WTC11 (cell line): Measurements from ENCODE around the gene WDR48. TPM values are rescaled to one million over a fixed set of nuclear protein-coding genes. Genes with fewer than 3 reads are reported as not detected.

Source experiments
- ATAC-seq: fragments of 200-7000 bp; cut with Tn5 transposase; 2 replicates; pipeline ENCODE4 v1.10.0; 2021; ENCODE audit warnings: mild to moderate bottlenecking, moderate library complexity
- CTCF ChIA-PET: fragments of 300-600 bp; sonication (Branson Sonifier 250); formaldehyde crosslinking; loops from one replicate; lab custom pipeline; 2021; ENCODE audit warnings: antibody characterized with exemption; lab: Charles Lee
- POLR2A ChIA-PET: fragments of 350-600 bp; sonication (Branson Sonifier 250); formaldehyde crosslinking; loops from one replicate; lab custom pipeline; 2021; ENCODE audit warnings: antibody characterized with exemption; lab: Charles Lee
- DNase-seq: peaks from one replicate; pipeline ENCODE4 v3.0.0; 2021; ENCODE audit warnings: low spot score
- H3K27ac Mint-ChIP-seq: 2 replicates; pipeline ENCODE4 v1.8.0; 2021; ENCODE audit warnings: mixed read lengths
- H3K27me3 Mint-ChIP-seq: 2 replicates; pipeline ENCODE4 v1.8.0; 2021; ENCODE audit warnings: low read depth, mild to moderate bottlenecking, moderate library complexity, mixed read lengths
- H3K36me3 Mint-ChIP-seq: 2 replicates; pipeline ENCODE4 v1.8.0; 2021; ENCODE audit warnings: mixed read lengths
- H3K4me1 Mint-ChIP-seq: 2 replicates; pipeline ENCODE4 v1.8.0; 2022; ENCODE audit warnings: mixed read lengths
- H3K4me3 Mint-ChIP-seq: 2 replicates; pipeline ENCODE4 v1.8.0; 2021; ENCODE audit warnings: mild to moderate bottlenecking, moderate library complexity, mixed read lengths
- H3K9me3 Mint-ChIP-seq: 2 replicates; pipeline ENCODE4 v1.8.0; 2021; ENCODE audit warnings: mixed read lengths
- ELF4 ChIP-seq: sonication (generic); formaldehyde crosslinking; IDR thresholded peaks from 2 replicates; pipeline ENCODE4 v1.8.1; 2022; ENCODE audit warnings: low read depth, mild to moderate bottlenecking, moderate library complexity, missing genetic modification reagents
- EMX1 ChIP-seq: fragments of 250-450 bp; sonication (Bioruptor Pico); IDR thresholded peaks from 2 replicates; pipeline ENCODE4 v1.8.0; 2021; ENCODE audit warnings: mild to moderate bottlenecking
- HMGA2 ChIP-seq: fragments of 250-450 bp; sonication (Bioruptor Pico); IDR thresholded peaks from 2 replicates; pipeline ENCODE4 v1.4.0; 2021; ENCODE audit warnings: mild to moderate bottlenecking, moderate library complexity
- JUN ChIP-seq: sonication (generic); formaldehyde crosslinking; IDR thresholded peaks from 2 replicates; pipeline ENCODE4 v1.8.0; 2023; ENCODE audit warnings: mild to moderate bottlenecking, missing genetic modification reagents
- KAT7 ChIP-seq: sonication (generic); formaldehyde crosslinking; IDR thresholded peaks from 2 replicates; pipeline ENCODE4 v1.8.1; 2023; ENCODE audit warnings: missing genetic modification reagents, mild to moderate bottlenecking, borderline replicate concordance
- NR3C1 ChIP-seq: sonication (generic); formaldehyde crosslinking; conservative IDR thresholded peaks from 2 replicates; pipeline ENCODE4 v1.8.1; 2023; ENCODE audit warnings: low read depth, mild to moderate bottlenecking, missing genetic modification reagents
- RELA ChIP-seq: sonication (generic); formaldehyde crosslinking; IDR thresholded peaks from 2 replicates; pipeline ENCODE4 v1.8.1; 2022; ENCODE audit warnings: missing genetic modification reagents, mild to moderate bottlenecking, borderline replicate concordance
- SOX15 ChIP-seq: fragments of 250-450 bp; sonication (Bioruptor Pico); IDR thresholded peaks from 2 replicates; pipeline ENCODE4 v1.9.0; 2021; ENCODE audit warnings: mild to moderate bottlenecking
- TEAD4 ChIP-seq: sonication (generic); formaldehyde crosslinking; IDR thresholded peaks from 2 replicates; pipeline ENCODE4 v1.8.0; 2022; ENCODE audit warnings: mild to moderate bottlenecking, missing genetic modification reagents
- ZNF219 ChIP-seq: sonication (generic); formaldehyde crosslinking; IDR thresholded peaks from 2 replicates; pipeline ENCODE4 v1.8.0; 2023; ENCODE audit warnings: missing genetic modification reagents, mild to moderate bottlenecking, borderline replicate concordance
- ZNF423 ChIP-seq: fragments of 250-450 bp; sonication (Bioruptor Pico); IDR thresholded peaks from 2 replicates; pipeline ENCODE4 v2.1.2; 2022; ENCODE audit warnings: mild to moderate bottlenecking, moderate library complexity
- total RNA-seq: library from RNA; stranded (reverse); gene quantifications from 3 replicates; pipeline ENCODE4 v1.2.3, GENCODE V29; 2021
- TF ChIP-seq, protein P1 (sequence below): sonication (generic); formaldehyde crosslinking; IDR thresholded peaks from 2 replicates; pipeline ENCODE4 v1.8.0; 2023; ENCODE audit warnings: mild to moderate bottlenecking, missing genetic modification reagents
- TF ChIP-seq, protein P2 (sequence below): fragments of 250-450 bp; sonication (Bioruptor Pico); conservative IDR thresholded peaks from 2 replicates; pipeline ENCODE4 v1.9.0; 2021; ENCODE audit warnings: mild to moderate bottlenecking
- TF ChIP-seq, protein P3 (sequence below): fragments of 250-450 bp; sonication (Bioruptor Pico); IDR thresholded peaks from 2 replicates; pipeline ENCODE4 v1.9.0; 2021; ENCODE audit warnings: moderate library complexity, mild to moderate bottlenecking, inconsistent platforms, borderline replicate concordance

Gene WDR48
- total RNA-seq, 1 experiment from 2014 or later = 40.9 TPM

DNA sequence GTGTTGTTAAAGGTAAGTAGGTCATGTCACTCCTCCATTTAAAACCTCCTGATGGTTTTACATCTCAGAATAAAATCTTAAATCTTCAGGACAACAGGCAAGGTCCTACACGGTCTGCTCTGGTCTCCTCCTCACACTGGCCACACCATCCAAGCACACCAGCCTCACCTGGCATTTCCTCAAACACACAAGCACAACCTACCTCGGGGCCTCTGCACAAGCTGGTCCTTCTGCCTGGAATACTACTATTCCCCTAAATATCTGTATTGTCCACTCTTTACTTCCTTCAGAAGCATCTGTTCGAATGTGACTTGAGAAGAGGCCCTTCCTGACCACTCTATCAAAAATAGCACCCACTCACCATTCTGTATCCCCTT, 53.9 kb downstream of the WDR48 start:
- Mint-ChIP-seq H3K4me3 (peak overlapping the region; percentile 89), H3K9me3 (no peaks in the 10 kb centered on the region), H3K4me1 (peaks cover 23% of the 10 kb centered on the region), H3K27ac (no peak overlapping the region), H3K36me3 (peaks cover 3% of the 10 kb centered on the region; the same call in 1 of the 2 replicates), H3K27me3 (peaks cover 16% of the 10 kb centered on the region)
- CTCF ChIA-PET = interaction anchor here (1.0 to 3.0 kb wide), 5 partner anchors 20 to 186 kb away, joined by 4 to 37 read pairs (median 6); no protein-coding TSS in a partner anchor
- POLR2A ChIA-PET = interaction anchor here (1.2 kb wide), 1 partner anchor 72 kb away, joined by 3 read pairs; no protein-coding TSS in a partner anchor
- TF ChIP-seq, protein P1, sequence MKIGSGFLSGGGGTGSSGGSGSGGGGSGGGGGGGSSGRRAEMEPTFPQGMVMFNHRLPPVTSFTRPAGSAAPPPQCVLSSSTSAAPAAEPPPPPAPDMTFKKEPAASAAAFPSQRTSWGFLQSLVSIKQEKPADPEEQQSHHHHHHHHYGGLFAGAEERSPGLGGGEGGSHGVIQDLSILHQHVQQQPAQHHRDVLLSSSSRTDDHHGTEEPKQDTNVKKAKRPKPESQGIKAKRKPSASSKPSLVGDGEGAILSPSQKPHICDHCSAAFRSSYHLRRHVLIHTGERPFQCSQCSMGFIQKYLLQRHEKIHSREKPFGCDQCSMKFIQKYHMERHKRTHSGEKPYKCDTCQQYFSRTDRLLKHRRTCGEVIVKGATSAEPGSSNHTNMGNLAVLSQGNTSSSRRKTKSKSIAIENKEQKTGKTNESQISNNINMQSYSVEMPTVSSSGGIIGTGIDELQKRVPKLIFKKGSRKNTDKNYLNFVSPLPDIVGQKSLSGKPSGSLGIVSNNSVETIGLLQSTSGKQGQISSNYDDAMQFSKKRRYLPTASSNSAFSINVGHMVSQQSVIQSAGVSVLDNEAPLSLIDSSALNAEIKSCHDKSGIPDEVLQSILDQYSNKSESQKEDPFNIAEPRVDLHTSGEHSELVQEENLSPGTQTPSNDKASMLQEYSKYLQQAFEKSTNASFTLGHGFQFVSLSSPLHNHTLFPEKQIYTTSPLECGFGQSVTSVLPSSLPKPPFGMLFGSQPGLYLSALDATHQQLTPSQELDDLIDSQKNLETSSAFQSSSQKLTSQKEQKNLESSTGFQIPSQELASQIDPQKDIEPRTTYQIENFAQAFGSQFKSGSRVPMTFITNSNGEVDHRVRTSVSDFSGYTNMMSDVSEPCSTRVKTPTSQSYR (CRISPR knock-in tag) = no peak
- TF ChIP-seq, protein P2, sequence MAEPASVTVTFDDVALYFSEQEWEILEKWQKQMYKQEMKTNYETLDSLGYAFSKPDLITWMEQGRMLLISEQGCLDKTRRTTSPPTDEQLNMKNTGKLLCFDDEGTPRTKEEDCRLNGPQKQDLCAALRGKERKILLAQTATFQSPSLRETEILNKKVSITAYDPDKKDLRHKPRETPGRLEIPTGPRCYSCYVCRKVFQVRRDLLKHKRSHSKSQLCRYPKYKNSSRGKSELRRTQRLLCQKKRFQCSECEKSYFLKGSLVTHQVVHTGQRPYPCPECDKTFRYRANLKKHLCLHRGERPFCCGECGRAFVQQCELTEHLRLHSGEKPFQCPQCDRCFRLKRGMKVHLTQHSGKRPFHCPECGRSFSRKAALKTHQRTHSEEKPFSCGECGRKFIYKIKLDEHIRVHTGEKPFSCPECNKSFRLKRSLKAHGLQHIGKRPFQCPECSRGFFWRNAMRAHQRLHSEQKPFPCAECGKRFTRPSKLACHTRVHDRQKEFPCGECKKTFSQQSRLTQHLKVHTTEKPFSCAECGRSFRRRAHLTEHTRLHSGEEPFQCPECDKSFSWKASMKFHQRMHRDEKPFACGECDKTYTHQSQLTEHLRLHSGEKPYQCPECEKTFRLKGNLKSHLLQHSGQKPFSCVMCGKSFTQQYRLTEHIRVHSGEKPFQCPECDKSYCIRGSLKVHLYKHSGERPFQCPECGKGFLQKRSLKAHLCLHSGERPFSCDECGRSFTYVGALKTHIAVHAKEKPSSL (CRISPR knock-in tag) = no peak
- TF ChIP-seq KAT7 (CRISPR knock-in tag) (no peak), TEAD4 (CRISPR knock-in tag) (no peak)
- TF ChIP-seq, all 79 proteins: peak for 0
- ATAC-seq (no peak), DNase-seq (no peak)

DNA sequence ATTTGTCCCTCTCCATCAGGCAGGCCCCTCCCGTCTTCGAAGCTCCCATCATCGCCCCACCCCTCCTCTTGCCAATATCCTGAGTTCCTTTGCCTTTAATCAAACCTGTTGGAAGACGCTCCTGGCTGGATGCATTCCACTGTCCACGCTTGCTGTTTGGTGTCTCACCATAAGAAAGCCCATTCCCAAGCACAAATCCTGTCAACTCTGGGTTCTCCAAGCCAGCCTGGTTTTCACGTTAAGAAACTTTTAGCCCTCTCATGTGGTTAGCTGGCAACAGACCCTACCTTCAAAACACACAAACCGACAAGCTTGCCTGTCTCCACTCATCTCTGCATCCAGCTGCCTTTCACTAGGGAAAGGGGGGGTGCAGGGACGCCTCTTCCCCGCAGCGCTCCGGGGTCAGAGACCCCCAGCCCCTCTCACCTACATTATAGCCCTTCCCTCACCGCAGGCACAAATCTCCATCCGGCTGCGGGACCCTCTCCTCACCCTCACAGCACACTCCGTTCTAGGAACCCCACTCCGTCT, 54.5 kb downstream of the WDR48 start:
- no peak overlapping the region for H3K27ac Mint-ChIP-seq
- H3K4me3 Mint-ChIP-seq = peak overlapping the region; percentile 89
- H3K36me3 Mint-ChIP-seq = no peaks in the 10 kb centered on the region
- no peak for TF ChIP-seq ELF4 (CRISPR knock-in tag)
- TF ChIP-seq, protein P3, sequence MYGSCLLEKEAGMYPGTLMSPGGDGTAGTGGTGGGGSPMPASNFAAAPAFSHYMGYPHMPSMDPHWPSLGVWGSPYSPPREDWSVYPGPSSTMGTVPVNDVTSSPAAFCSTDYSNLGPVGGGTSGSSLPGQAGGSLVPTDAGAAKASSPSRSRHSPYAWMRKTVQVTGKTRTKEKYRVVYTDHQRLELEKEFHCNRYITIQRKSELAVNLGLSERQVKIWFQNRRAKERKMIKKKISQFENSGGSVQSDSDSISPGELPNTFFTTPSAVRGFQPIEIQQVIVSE = no peak
- TF ChIP-seq ZNF219 (CRISPR knock-in tag) = no peak
- TF ChIP-seq HMGA2 = no peak
- TF ChIP-seq SOX15 = no peak
- no peak for TF ChIP-seq JUN
- no peak for TF ChIP-seq ZNF423 (CRISPR knock-in tag)
- TF ChIP-seq, protein P2 (CRISPR knock-in tag) = no peak
- no peak for TF ChIP-seq EMX1 (CRISPR knock-in tag)
- no peak for TF ChIP-seq NR3C1
- no peak for TF ChIP-seq RELA
- H3K4me1 Mint-ChIP-seq = peaks cover 23% of the 10 kb centered on the region
- CTCF ChIA-PET = interaction anchor here (1.0 to 3.0 kb wide), 4 partner anchors 19 to 186 kb away, joined by 5 to 37 read pairs (median 6); no protein-coding TSS in a partner anchor
- H3K27me3 Mint-ChIP-seq = peaks cover 16% of the 10 kb centered on the region
- POLR2A ChIA-PET = interaction anchor here (1.2 kb wide), 1 partner anchor 72 kb away, joined by 3 read pairs; no protein-coding TSS in a partner anchor
- ATAC-seq = no peak; the same call in 1 of the 2 replicates
- no peaks in the 10 kb centered on the region for H3K9me3 Mint-ChIP-seq
- DNase-seq = no peak
